CD14-positive monocyte (primary cell): Measurements from ENCODE around the gene GABBR2. TPM values are rescaled to one million over a fixed set of nuclear protein-coding genes. Genes with fewer than 3 reads are reported as not detected.

ENCODE experiments used
- DNase-seq, 3 donors: peaks; one replicate each; pipeline ENCODE4 v3.0.0-alpha.2; 2011 to 2022
- H2AFZ ChIP-seq: 2 replicates; pipeline ENCODE4 v1.6.0; 2012; ENCODE audit warnings: mild to moderate bottlenecking, low read depth, low read length, inconsistent platforms; ENCODE audit not compliant: insufficient read depth, poor library complexity, severe bottlenecking
- H3K27ac ChIP-seq, 2 donors: 1 replicate in 1 of 2; 2 replicates in 1 of 2; pipeline ENCODE4 v1.5.1; 2012 to 2013; ENCODE audit warnings: low read length in 2 of 2, control low read depth in 1 of 2, inconsistent platforms in 1 of 2, low read depth in 1 of 2, mild to moderate bottlenecking in 1 of 2
- H3K27me3 ChIP-seq, 2 donors: one replicate each; pipeline versions ENCODE4 v1.6.0 to v1.6.1; 2011 to 2013; ENCODE audit warnings: low read length in 2 of 2; ENCODE audit not compliant: control insufficient read depth in 2 of 2, insufficient read depth in 2 of 2
- H3K36me3 ChIP-seq, 2 donors: replicated peaks in 1 of 2; 1 replicate in 1 of 2; 2 replicates in 1 of 2; pipeline versions ENCODE4 v1.5.1 to v1.6.1; 2012 to 2013; ENCODE audit warnings: low read length in 2 of 2, control low read depth in 1 of 2, inconsistent platforms in 1 of 2, mild to moderate bottlenecking in 1 of 2; ENCODE audit not compliant: insufficient read depth in 2 of 2, control insufficient read depth in 1 of 2
- H3K4me1 ChIP-seq, 2 donors: 1 replicate in 1 of 2; 2 replicates in 1 of 2; pipeline versions ENCODE4 v1.5.1 to v1.6.1; 2012 to 2013; ENCODE audit warnings: low read length in 2 of 2, control low read depth in 1 of 2, inconsistent platforms in 1 of 2, mild to moderate bottlenecking in 1 of 2, moderate library complexity in 1 of 2; ENCODE audit not compliant: insufficient read depth in 2 of 2, control insufficient read depth in 1 of 2
- H3K4me2 ChIP-seq: replicated peaks from 2 replicates; pipeline ENCODE3; 2012; ENCODE audit warnings: low read length, moderate library complexity, mild to moderate bottlenecking; ENCODE audit not compliant: poor library complexity, severe bottlenecking; ENCODE audit errors: extremely low read depth
- H3K4me3 ChIP-seq, 3 experiments: fragments of 200-600 bp in 1 of 3; sonication (generic) in 1 of 3; replicated peaks in 1 of 3; 1 replicate in 2 of 3; 2 replicates in 1 of 3; pipeline ENCODE4 v1.5.1; 2011 to 2013; ENCODE audit warnings: low read length in 3 of 3, mild to moderate bottlenecking in 3 of 3, control low read depth in 2 of 3, low read depth in 2 of 3, inconsistent platforms in 1 of 3, moderate library complexity in 1 of 3
- H3K79me2 ChIP-seq: 2 replicates; pipeline ENCODE4 v1.6.0; 2012; ENCODE audit warnings: mild to moderate bottlenecking, control low read depth, inconsistent platforms, low read length, moderate library complexity; ENCODE audit not compliant: insufficient read depth
- H3K9ac ChIP-seq: 2 replicates; pipeline ENCODE4 v1.6.0; 2017; ENCODE audit warnings: low read length, mild to moderate bottlenecking; ENCODE audit not compliant: insufficient read depth, poor library complexity, severe bottlenecking
- H3K9me3 ChIP-seq, 2 donors: replicated peaks in 1 of 2; 1 replicate in 1 of 2; 2 replicates in 1 of 2; pipeline versions ENCODE4 v1.5.1 to v1.6.1; 2012 to 2013; ENCODE audit warnings: low read length in 2 of 2, control low read depth in 1 of 2; ENCODE audit not compliant: control insufficient read depth in 1 of 2, insufficient read depth in 1 of 2
- H4K20me1 ChIP-seq: 2 replicates; pipeline ENCODE4 v1.6.0; 2012; ENCODE audit warnings: mild to moderate bottlenecking, low read length, control low read depth, moderate library complexity; ENCODE audit not compliant: insufficient read depth
- H3K27ac Mint-ChIP-seq, 7 donors: one replicate each; pipeline ENCODE4 v1.8.0; 2020; ENCODE audit warnings: mild to moderate bottlenecking in 7 of 7, mixed read lengths in 7 of 7, moderate library complexity in 6 of 7, inconsistent platforms in 2 of 7
- H3K27me3 Mint-ChIP-seq, 3 donors: one replicate each; pipeline ENCODE4 v1.8.0; 2021 to 2022; ENCODE audit warnings: low read depth in 3 of 3, mild to moderate bottlenecking in 3 of 3, mixed read lengths in 3 of 3, moderate library complexity in 3 of 3, inconsistent platforms in 1 of 3
- H3K36me3 Mint-ChIP-seq, 2 donors: one replicate each; pipeline ENCODE4 v1.8.0; 2020; ENCODE audit warnings: mixed read lengths in 2 of 2, inconsistent platforms in 1 of 2, mild to moderate bottlenecking in 1 of 2
- H3K4me1 Mint-ChIP-seq: one replicate; pipeline ENCODE4 v1.8.0; 2020; ENCODE audit warnings: mild to moderate bottlenecking, mixed read lengths
- H3K4me3 Mint-ChIP-seq, 2 donors: one replicate each; pipeline ENCODE4 v1.8.0; 2020; ENCODE audit warnings: mild to moderate bottlenecking in 2 of 2, mixed read lengths in 2 of 2, moderate library complexity in 1 of 2
- H3K9me3 Mint-ChIP-seq, 7 donors: one replicate each; pipeline ENCODE4 v1.8.0; 2020 to 2022; ENCODE audit warnings: mixed read lengths in 7 of 7, mild to moderate bottlenecking in 6 of 7, moderate library complexity in 6 of 7, inconsistent platforms in 2 of 7
- CTCF ChIP-seq: fragments of 200-600 bp; IDR thresholded peaks from one replicate; pipeline ENCODE4 v1.8.0; 2022; ENCODE audit warnings: antibody characterized with exemption, mild to moderate bottlenecking
- WGBS: methylation state at CpG from one replicate; pipeline ENCODE4 v1.1.5; 2013; ENCODE audit warnings: missing lambda C conversion rate; ENCODE audit not compliant: insufficient coverage; 5-methylcytosine and 5-hydroxymethylcytosine counted together
- intact Hi-C, 2 donors: fragments of 100-400 bp; cut with micrococcal nuclease; formaldehyde crosslinking; loops; one replicate each; pipeline versions ENCODE4 v1.15.0 to v1.15.1; 2023
- polyA plus RNA-seq, 3 donors: library from polyadenylated mRNA; depleted of rRNA in 1 of 3; unstranded in 2 of 3; stranded (reverse) in 1 of 3; fragments of 300-500 nt in 2 of 3; fragments of >200 nt in 1 of 3; fragmentation: Illumina TruSeq in 2 of 3; gene quantifications; 1 replicate in 2 of 3; 2 replicates in 1 of 3; pipeline ENCODE4 v1.2.3, GENCODE V29; 2012 to 2021

GABBR2 gene
- polyA plus RNA-seq, 3 donors: not detected

DNA sequence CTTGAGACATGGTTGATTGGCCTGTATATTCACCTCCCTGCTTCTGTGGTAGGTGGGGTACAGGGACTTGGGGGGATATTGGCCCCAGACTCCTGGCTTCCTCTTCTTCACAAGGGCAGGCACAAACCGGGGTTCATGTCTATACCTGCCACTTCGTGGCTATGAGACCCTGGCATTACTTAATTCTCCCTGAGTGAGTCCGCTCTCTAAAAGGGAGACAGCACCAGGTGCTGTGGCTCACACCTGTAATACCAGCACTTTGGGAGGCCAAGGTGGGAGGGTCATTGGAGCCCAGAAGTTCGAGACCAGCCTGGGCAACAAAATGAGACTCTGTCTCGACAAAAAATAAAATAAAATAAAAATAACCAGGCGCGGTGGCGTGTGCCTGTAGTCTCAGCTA lies 178.5 kb downstream of the GABBR2 start:
- no peak for DNase-seq
- H3K79me2 ChIP-seq: no peaks in the 10 kb centered on the region
- no peak overlapping the region for H3K27ac ChIP-seq
- WGBS: 86% methylated on average over 3 of the region's 8 CpGs
- H3K9ac ChIP-seq: no peak overlapping the region
- H3K36me3 ChIP-seq: no peaks in the 10 kb centered on the region
- H3K27me3 ChIP-seq: peaks cover 3 to 9% of the 10 kb centered on the region in 2 donors
- H3K9me3 Mint-ChIP-seq: peaks cover 0 to 3% (median 0%) of the 10 kb centered on the region in 7 donors
- no peak overlapping the region for H3K4me2 ChIP-seq
- no peaks in the 10 kb centered on the region for H3K4me1 Mint-ChIP-seq
- H3K9me3 ChIP-seq: no peaks in the 10 kb centered on the region
- no peak for TF ChIP-seq CTCF
- no peak overlapping the region for H2AFZ ChIP-seq
- no peak overlapping the region for H3K4me3 Mint-ChIP-seq
- H3K36me3 Mint-ChIP-seq: no peaks in the 10 kb centered on the region
- H3K4me3 ChIP-seq: no peak overlapping the region
- H3K27ac Mint-ChIP-seq: no peak overlapping the region
- no peaks in the 10 kb centered on the region for H4K20me1 ChIP-seq
- H3K27me3 Mint-ChIP-seq: peaks cover 8 to 15% (median 12%) of the 10 kb centered on the region in 3 donors
- intact Hi-C loops: no loop called here
- H3K4me1 ChIP-seq: no peaks in the 10 kb centered on the region

DNA sequence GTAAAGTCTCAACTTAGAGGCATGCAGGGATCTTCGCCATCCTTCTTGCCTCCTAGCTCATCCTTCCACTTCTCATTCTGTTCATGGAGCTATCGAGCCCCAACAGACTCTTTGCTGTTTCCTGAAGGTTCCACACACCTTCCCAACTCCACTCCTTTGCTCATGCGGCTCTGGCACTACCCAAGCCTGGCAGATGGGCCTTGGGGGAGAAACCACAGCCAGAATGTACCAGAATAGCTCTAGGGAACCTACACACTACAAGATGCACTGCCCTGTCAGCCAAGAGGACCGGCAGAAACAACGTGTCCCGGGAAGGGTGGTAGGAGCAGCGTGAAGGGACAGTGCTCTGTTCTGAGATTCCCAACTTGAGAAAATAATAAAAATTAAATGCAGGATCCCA lies 178.9 kb downstream of the GABBR2 start:
- no peaks in the 10 kb centered on the region for H3K9me3 ChIP-seq
- H3K36me3 Mint-ChIP-seq: no peaks in the 10 kb centered on the region
- H3K4me3 ChIP-seq: no peak overlapping the region
- intact Hi-C loops: no loop called here
- TF ChIP-seq CTCF: no peak
- peak overlapping the region in 1 of 7 donors; percentile 1 for H3K27ac Mint-ChIP-seq
- no peaks in the 10 kb centered on the region for H3K79me2 ChIP-seq
- H3K4me1 ChIP-seq: no peaks in the 10 kb centered on the region
- no peaks in the 10 kb centered on the region for H3K4me1 Mint-ChIP-seq
- H3K4me2 ChIP-seq: no peak overlapping the region
- H3K27ac ChIP-seq: no peak overlapping the region
- peaks cover 3 to 9% of the 10 kb centered on the region in 2 donors for H3K27me3 ChIP-seq
- no peak overlapping the region for H3K9ac ChIP-seq
- H3K4me3 Mint-ChIP-seq: no peak overlapping the region
- H3K36me3 ChIP-seq: no peaks in the 10 kb centered on the region
- no peak for DNase-seq
- H3K9me3 Mint-ChIP-seq: peaks cover 0 to 3% (median 0%) of the 10 kb centered on the region in 7 donors
- peaks cover 8 to 16% (median 12%) of the 10 kb centered on the region in 3 donors for H3K27me3 Mint-ChIP-seq
- 96% methylated on average over 6 of the region's 7 CpGs for WGBS
- no peak overlapping the region for H2AFZ ChIP-seq
- no peaks in the 10 kb centered on the region for H4K20me1 ChIP-seq
